ENCODE data around the gene DNAJC28.
"Not testable (repeated sequence)": the region's sequence is repeated elsewhere in the genome, so short reads cannot be mapped to it uniquely, and the experiment has no call there.

DNAJC28 gene

DNA sequence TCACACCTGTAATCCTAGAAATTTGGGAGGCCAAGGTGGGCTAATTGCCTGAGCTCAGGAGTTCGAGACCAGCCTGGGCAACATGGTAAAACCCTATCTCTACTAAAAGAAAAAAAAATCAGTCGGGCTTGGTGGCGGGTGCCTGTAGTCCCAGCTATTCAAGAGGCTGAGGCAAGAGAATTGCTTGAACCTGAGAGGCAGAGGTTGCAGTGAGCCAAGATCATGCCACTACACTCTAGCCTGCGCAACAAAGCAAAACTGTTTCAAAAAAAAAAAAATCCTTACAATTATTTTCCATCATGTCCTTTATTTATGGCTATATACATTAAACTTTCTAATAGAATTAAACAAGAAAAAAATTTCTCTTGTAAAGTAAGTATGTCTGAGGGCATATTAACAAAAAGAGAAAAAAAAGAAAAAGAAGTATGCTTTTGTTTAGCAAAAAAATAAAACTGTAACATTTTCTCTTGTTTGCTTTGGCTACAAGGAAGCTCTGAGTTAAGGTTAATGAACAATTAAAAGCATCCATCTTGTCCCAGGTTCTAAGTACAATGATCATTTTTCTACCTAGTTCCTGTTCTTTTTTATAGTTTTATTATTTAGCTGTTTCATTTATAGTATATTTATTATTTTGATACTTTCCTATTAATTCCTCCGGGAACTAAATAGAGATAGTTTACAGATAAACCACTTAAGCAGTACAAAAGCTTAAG is 29.8 kb downstream of the DNAJC28 start:
- H4K20me1 ChIP-seq = no peaks in the 10 kb centered on the region
- H3K36me3 ChIP-seq = peaks cover 27% of the 10 kb centered on the region
- TF ChIP-seq Cebpa-rat (IDR thresholded peaks at IDR 0.05) = no peak
- H3K27me3 ChIP-seq = no peaks in the 10 kb centered on the region
- no peak overlapping the region for H3K4me2 ChIP-seq
- no peaks in the 10 kb centered on the region for H3K9me3 ChIP-seq
- no peak overlapping the region for H3K27ac ChIP-seq
- no peak overlapping the region for H3K4me3 ChIP-seq
- no peaks in the 10 kb centered on the region for H3K4me1 ChIP-seq
- H3K9ac ChIP-seq = no peak overlapping the region

DNA sequence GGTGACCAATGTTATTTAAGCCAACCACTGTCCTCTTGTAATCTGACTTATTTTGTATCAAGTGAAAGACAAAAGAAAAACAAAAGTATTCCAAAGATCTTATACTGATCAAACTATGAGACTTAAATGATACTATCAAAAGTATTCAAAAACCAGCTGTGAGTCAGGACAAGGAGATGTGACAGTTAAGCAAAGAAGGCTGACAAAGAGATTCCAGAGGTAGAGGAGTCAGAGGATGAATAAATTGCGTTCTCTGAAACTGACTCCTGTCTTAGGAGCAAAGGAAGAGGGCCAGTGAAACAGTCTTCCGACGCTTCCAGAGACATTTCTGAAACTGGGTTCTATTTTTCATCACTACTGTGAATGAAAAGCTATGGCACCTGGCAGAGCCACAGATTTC is 32.7 kb downstream of the DNAJC28 start:
- peaks cover 49% of the 10 kb centered on the region for H3K36me3 ChIP-seq
- TF ChIP-seq Cebpa-rat (IDR thresholded peaks at IDR 0.05) = no peak
- no peak overlapping the region for H3K4me3 ChIP-seq
- H3K9ac ChIP-seq = no peak overlapping the region
- H3K4me2 ChIP-seq = no peak overlapping the region
- H3K9me3 ChIP-seq = no peaks in the 10 kb centered on the region
- no peaks in the 10 kb centered on the region for H4K20me1 ChIP-seq
- no peak overlapping the region for H3K27ac ChIP-seq
- H3K27me3 ChIP-seq = no peaks in the 10 kb centered on the region
- H3K4me1 ChIP-seq = no peaks in the 10 kb centered on the region

DNA sequence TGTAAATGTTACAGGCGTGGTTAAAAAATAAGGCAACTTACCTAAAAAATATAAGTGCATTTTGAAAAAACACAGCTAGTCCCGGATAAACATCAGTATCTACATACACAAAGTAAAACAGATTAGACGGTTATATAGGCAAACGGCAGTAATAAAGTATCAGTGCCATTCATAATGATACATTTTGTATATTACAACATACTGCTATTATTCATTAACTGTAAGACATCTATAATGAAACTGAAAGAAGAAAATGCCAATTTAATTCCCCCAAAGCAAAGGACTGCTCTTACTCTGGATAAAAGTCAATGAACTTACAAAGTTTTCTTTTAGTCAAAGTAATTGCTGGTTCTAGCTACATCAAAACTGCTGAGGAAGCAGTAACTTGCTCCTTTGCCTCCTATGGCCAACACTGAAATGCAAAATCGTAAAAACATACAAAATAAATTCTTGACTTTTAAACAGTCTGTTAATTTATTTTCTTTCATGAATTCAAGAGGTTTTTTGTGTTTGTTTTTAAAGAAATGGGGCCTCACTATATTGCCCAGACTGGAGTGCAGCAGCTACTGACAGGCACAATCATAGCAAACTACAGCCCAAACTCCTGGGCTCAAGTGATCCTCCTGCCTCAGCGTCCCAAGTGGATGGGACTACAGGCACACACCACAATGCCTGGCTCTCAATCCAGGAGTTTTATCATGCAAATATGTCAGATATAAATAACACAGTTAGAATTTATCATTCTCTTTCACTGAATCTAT is 35.6 kb downstream of the DNAJC28 start:
- no peak overlapping the region for H3K4me2 ChIP-seq
- H3K27ac ChIP-seq = no peak overlapping the region
- H3K4me1 ChIP-seq = no peaks in the 10 kb centered on the region
- TF ChIP-seq Cebpa-rat (IDR thresholded peaks at IDR 0.05) = no peak
- H4K20me1 ChIP-seq = no peaks in the 10 kb centered on the region
- no peaks in the 10 kb centered on the region for H3K27me3 ChIP-seq
- H3K4me3 ChIP-seq = no peak overlapping the region
- H3K36me3 ChIP-seq = peaks cover 37% of the 10 kb centered on the region
- no peaks in the 10 kb centered on the region for H3K9me3 ChIP-seq
- H3K9ac ChIP-seq = no peak overlapping the region

DNA sequence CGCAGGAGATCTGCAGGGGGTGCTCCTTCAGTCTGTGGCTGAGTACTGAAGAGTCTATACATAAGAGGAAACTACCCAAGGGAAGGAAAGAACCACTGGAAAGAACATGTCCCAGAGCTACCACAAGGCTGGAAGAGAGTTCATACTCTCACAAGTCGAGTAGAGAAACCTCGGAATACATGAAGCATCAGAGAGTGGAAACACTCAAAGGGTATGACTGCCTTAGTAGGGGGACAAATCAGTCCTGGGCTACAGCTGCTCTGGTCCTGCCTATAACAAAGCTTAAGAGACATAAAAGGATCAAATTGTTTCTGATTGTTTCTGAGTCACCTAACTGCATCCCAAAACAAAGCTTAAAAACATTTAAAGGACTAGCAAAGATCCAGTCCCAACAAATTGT is 39.2 kb downstream of the DNAJC28 start:
- no peak for TF ChIP-seq Cebpa-rat (IDR thresholded peaks at IDR 0.05)
- Histone ChIP-seq H3K27me3 (no peaks in the 10 kb centered on the region), H3K4me3 (no peak overlapping the region), H3K9me3 (no peaks in the 10 kb centered on the region), H3K9ac (no peak overlapping the region), H3K36me3 (peaks cover 33% of the 10 kb centered on the region), H3K4me2 (no peak overlapping the region), H4K20me1 (no peaks in the 10 kb centered on the region), H3K27ac (no peak overlapping the region), H3K4me1 (no peaks in the 10 kb centered on the region)

DNA sequence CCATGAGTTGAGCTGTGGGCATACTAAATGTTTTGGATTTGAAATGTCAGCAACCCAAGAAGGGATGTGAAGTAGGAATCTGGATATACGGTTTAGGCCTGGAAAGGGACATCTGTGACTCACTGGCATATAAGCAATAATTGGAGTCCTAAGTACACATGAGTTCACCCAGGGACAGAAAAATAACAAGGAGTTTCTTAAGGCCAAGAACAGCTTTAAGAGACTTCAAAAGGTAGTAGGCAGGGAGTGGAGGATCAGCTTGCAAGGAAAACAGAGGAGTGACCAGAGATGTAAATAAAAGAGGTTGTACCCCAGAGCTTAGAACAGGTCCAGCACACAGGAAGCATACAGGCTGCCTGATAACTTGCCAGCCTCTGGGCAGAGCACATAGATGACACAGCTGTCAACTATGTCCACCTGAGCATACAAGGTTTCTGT is 39.9 kb downstream of the DNAJC28 start:
- Histone ChIP-seq H3K27ac (no peak overlapping the region), H3K4me3 (no peak overlapping the region), H3K4me1 (no peaks in the 10 kb centered on the region), H3K9me3 (no peaks in the 10 kb centered on the region), H3K9ac (no peak overlapping the region), H3K36me3 (peaks cover 26% of the 10 kb centered on the region), H4K20me1 (no peaks in the 10 kb centered on the region), H3K27me3 (no peaks in the 10 kb centered on the region), H3K4me2 (no peak overlapping the region)
- TF ChIP-seq Cebpa-rat (IDR thresholded peaks at IDR 0.05) = no peak

DNA sequence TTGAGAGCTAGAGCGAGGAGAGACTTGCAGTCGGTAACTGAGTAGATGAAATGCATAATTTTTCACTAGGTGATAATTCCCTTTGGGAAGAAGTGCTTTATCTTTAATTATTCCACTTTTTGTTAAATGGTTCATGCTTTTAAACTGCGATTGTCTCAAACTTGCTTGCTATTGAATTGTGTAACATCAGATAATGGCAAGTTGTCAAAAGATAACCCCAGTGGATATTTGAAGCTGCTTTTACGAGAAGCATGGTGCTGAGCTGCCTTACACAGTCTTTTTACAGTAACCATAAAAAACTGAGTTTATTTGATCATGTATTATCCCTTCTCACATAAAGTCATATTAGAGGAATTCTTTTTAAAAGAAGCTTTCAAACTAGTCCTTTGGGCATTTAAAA is 41.9 kb downstream of the DNAJC28 start:
- H4K20me1 ChIP-seq = no peaks in the 10 kb centered on the region
- H3K9ac ChIP-seq = no peak overlapping the region
- H3K4me2 ChIP-seq = no peak overlapping the region
- peaks cover 10% of the 10 kb centered on the region; the same call in 1 of the 2 replicates for H3K36me3 ChIP-seq
- H3K4me3 ChIP-seq = no peak overlapping the region
- H3K9me3 ChIP-seq = no peaks in the 10 kb centered on the region
- H3K27me3 ChIP-seq = no peaks in the 10 kb centered on the region
- no peak overlapping the region for H3K27ac ChIP-seq
- H3K4me1 ChIP-seq = no peaks in the 10 kb centered on the region
- no peak for TF ChIP-seq Cebpa-rat (IDR thresholded peaks at IDR 0.05)

DNA sequence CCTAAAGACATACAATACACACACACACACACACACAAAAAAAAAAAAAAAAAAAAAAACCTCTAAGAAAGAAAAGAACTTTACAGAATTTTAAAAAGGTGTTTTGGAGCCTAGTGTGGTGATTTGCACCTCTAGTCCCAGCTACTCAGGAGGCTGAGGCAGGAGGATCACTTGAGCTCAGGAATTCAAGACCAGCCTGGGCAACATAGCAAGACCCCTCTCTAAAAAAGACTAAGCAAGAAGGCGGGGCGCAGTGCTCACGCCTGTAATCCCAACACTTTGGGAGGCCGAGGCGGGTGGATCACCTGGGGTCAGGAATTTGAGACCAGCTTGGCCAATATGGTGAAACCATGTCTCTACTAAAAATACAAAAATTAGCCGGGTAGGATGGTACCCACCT is 44.9 kb downstream of the DNAJC28 start:
- not testable (repeated sequence) for H3K4me2 ChIP-seq, H4K20me1 ChIP-seq

DNA sequence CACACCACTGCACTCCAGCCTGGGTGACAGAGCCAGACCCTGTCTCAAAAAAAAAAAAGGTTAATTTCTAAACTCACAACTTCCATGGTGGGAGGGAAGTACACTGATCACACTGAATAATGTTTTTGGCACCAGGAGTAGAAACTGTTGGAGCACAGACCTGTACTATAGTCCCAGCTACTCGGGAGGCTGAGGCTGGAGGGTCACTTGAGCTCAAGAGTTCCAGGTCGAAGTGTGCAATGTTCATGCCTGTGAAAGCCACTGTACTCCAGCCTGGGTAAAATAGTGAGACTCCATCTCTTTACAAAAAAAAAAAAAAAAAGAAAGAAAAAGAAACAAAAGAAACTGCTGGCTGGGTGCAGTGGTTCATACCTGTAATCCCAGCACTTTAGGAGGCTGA is 47.0 kb downstream of the DNAJC28 start:
- H3K4me1 ChIP-seq = peaks cover 43% of the 10 kb centered on the region
- H3K27ac ChIP-seq = no peak overlapping the region
- no peak overlapping the region for H3K4me2 ChIP-seq
- H3K27me3 ChIP-seq = no peaks in the 10 kb centered on the region
- H3K4me3 ChIP-seq = no peak overlapping the region
- H4K20me1 ChIP-seq = peaks cover 7% of the 10 kb centered on the region; the same call in 1 of the 2 replicates
- no peaks in the 10 kb centered on the region for H3K9me3 ChIP-seq
- no peak for TF ChIP-seq Cebpa-rat (IDR thresholded peaks at IDR 0.05)
- H3K9ac ChIP-seq = no peak overlapping the region
- H3K36me3 ChIP-seq = peaks cover 5% of the 10 kb centered on the region; the same call in 1 of the 2 replicates

More for the DNA sequence above, 44.9 kb downstream of the DNAJC28 start:
- H3K4me3 ChIP-seq, H3K9ac ChIP-seq, H3K36me3 ChIP-seq, H3K27me3 ChIP-seq, H3K9me3 ChIP-seq, H3K27ac ChIP-seq: not testable (repeated sequence)
- H3K4me1 ChIP-seq = peaks cover 21% of the 10 kb centered on the region

DNA sequence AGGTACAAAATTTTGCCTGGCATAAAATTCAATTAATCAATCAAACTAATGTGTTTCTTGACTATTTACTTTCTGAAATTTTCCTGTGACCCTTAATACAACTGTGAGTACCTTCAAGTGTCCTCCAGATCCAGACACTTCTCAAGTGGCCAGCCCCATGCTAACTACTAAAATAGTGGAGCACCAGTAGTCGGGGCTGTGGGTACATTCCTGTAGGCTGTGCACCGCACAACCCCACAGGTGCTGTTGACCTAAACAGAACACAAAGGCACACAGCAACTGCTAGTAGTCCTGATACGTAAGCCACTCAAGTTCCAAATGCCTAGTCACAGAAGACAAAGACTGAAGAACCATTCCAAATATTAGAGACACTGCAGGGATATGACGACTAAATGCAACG is 48.3 kb downstream of the DNAJC28 start:
- Histone ChIP-seq H3K4me1 (peaks cover 43% of the 10 kb centered on the region), H3K9me3 (no peaks in the 10 kb centered on the region), H3K36me3 (peaks cover 11% of the 10 kb centered on the region; the same call in 1 of the 2 replicates), H3K27ac (0 out of 2 replicates have a peak overlapping the region, but pooled peaks have one; percentile 8), H4K20me1 (peaks cover 7% of the 10 kb centered on the region; the same call in 1 of the 2 replicates), H3K4me2 (no peak overlapping the region), H3K9ac (no peak overlapping the region), H3K27me3 (no peaks in the 10 kb centered on the region), H3K4me3 (no peak overlapping the region)
- TF ChIP-seq Cebpa-rat (IDR thresholded peaks at IDR 0.05) = no peak
